COLO829 (cell line): ENCODE results near the gene NCKAP5.
A peak's percentile ranks its signal among the peaks of the same experiment; 100 is the strongest.

Source experiments
- DNase-seq: peaks from one replicate; pipeline ENCODE4 v3.0.0; 2012; ENCODE audit warnings: low spot score

NCKAP5 gene

GRCh38 chr2:133146893-133147292, 421.4 kb downstream of the NCKAP5 start:
- DNase-seq, result peak; percentile 8

- DNase-seq, result no peak
Observed at GRCh38 chr2:133143645-133144044, 424.6 kb downstream of the NCKAP5 start.

GRCh38 chr2:133142087-133142486, 426.2 kb downstream of the NCKAP5 start:
- no peak for DNase-seq

GRCh38 chr2:133140620-133141019, 427.6 kb downstream of the NCKAP5 start:
- DNase-seq, result no peak

- DNase-seq, result peak; percentile 82
Observed at GRCh38 chr2:133139847-133140533, 428.3 kb downstream of the NCKAP5 start.

- DNase-seq, result no peak
Observed at GRCh38 chr2:133138693-133139092, 429.6 kb downstream of the NCKAP5 start.

- no peak for DNase-seq
Observed at GRCh38 chr2:133135035-133135654, 433.1 kb downstream of the NCKAP5 start.

GRCh38 chr2:133130548-133131246, 437.6 kb downstream of the NCKAP5 start:
- DNase-seq, result peak; percentile 50

GRCh38 chr2:133124446-133124845, 443.8 kb downstream of the NCKAP5 start:
- DNase-seq, result peak; percentile 38

- no peak for DNase-seq
Observed at GRCh38 chr2:133123904-133124303, 444.4 kb downstream of the NCKAP5 start.

- DNase-seq, result no peak
Observed at GRCh38 chr2:133123393-133123792, 444.9 kb downstream of the NCKAP5 start.

- DNase-seq, result no peak
Observed at GRCh38 chr2:133122529-133122928, 445.7 kb downstream of the NCKAP5 start.

GRCh38 chr2:133120310-133120709, 448.0 kb downstream of the NCKAP5 start:
- DNase-seq, result no peak

GRCh38 chr2:133110201-133110600, 458.1 kb downstream of the NCKAP5 start:
- DNase-seq, result no peak

- DNase-seq, result peak; percentile 74
Observed at GRCh38 chr2:133109772-133110171, 458.5 kb downstream of the NCKAP5 start.

- DNase-seq, result no peak
Observed at GRCh38 chr2:133107058-133107815, 461.0 kb downstream of the NCKAP5 start.

GRCh38 chr2:133104871-133105270, 463.4 kb downstream of the NCKAP5 start:
- DNase-seq, result no peak

GRCh38 chr2:133098787-133099186, 469.5 kb downstream of the NCKAP5 start:
- no peak for DNase-seq

GRCh38 chr2:133097666-133098065, 470.6 kb downstream of the NCKAP5 start:
- no peak for DNase-seq

GRCh38 chr2:133092571-133092970, 475.7 kb downstream of the NCKAP5 start:
- no peak for DNase-seq

GRCh38 chr2:133090358-133090757, 477.9 kb downstream of the NCKAP5 start:
- DNase-seq, result no peak

GRCh38 chr2:133086176-133086575, 482.1 kb downstream of the NCKAP5 start:
- DNase-seq, result no peak
